GM12865 (cell line): ENCODE measurements around the gene CLCN6.

ENCODE experiments used
- DNase-seq: peaks from one replicate; pipeline ENCODE4 v3.0.0; 2010; ENCODE audit warnings: low read depth
- H3K4me3 ChIP-seq: 2 replicates; pipeline ENCODE4 v1.5.1; 2011; ENCODE audit warnings: mild to moderate bottlenecking, low read depth, low read length, control low read depth
- TF ChIP-seq, protein P1 (sequence below): IDR thresholded peaks from 2 replicates; pipeline ENCODE4 v1.5.1; 2011; ENCODE audit warnings: low read length, control low read depth, low read depth, inconsistent platforms; ENCODE audit not compliant: insufficient read depth; ENCODE audit errors: missing control alignments

CLCN6 gene

DNA sequence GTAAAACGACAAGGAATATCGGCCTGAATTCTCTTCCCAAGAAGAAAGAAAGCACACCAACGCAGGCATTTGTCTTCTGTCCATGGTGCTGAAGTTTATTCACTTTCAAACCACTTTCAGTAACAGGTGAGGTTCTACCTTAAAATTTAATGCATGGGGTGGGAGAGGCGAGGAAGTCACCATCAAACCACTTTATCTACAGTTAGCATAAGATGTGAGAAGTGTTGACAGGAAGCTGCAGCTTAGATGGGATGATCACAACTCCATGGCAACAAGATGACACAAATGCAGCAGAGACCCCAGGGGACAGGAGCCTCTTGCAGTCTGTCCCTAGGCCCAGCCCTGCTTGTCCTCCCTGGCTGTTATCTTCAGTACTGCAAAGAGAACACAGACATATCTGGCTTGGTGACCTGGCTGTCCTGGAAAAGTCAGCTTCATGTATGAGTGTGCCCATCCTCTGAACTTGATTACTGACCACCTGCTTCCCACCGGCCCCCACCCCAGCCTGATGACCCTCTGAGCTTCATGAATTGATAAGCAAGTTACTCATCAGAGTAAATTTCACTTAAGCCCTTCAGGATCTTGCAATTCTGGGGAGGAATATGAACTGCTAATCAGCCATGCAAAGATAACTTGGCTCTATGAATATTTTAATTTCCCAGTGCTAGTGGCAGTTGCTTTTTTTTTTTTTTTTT lies 39.8 kb downstream of the CLCN6 start:
- no peak overlapping the region for H3K4me3 ChIP-seq
- no peak for DNase-seq
- TF ChIP-seq, protein P1, sequence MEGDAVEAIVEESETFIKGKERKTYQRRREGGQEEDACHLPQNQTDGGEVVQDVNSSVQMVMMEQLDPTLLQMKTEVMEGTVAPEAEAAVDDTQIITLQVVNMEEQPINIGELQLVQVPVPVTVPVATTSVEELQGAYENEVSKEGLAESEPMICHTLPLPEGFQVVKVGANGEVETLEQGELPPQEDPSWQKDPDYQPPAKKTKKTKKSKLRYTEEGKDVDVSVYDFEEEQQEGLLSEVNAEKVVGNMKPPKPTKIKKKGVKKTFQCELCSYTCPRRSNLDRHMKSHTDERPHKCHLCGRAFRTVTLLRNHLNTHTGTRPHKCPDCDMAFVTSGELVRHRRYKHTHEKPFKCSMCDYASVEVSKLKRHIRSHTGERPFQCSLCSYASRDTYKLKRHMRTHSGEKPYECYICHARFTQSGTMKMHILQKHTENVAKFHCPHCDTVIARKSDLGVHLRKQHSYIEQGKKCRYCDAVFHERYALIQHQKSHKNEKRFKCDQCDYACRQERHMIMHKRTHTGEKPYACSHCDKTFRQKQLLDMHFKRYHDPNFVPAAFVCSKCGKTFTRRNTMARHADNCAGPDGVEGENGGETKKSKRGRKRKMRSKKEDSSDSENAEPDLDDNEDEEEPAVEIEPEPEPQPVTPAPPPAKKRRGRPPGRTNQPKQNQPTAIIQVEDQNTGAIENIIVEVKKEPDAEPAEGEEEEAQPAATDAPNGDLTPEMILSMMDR: no peak

DNA sequence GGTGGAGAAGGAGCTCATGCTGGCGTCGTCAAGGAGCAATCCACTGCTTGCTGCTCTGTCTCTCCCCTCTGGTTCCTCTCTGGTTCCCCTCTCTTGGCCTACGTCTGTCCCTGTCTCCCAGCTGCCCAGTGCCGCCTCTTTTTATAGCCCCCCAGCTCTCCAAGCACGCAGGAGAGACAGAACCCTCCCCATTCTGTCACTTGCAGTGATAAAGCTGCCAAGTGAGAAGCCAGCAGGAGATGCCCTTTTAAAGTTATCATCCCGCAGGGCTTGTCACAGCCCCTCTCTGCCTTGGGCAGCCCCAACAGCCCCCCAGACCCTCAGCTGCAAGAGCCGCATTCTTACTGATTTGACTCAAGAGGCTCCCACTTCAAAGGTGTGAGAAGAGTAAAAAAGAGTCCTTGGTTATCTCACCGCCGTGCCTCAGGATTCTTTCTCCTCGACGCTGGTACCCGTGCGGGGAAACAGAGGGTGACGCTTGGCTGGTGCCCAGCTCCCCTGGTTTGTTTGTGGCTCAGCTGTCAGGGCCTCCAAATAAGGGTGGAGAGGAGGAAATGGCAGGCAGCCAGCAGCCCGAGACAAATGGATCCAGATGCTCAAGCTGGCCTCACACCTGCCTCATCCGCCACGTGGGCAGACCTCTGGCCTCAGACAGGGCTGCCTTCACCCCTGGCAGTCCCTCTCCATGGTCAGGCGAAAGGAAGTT lies 41.8 kb downstream of the CLCN6 start, which contains the start of gene NPPA:
Gene NPPA, minus strand, starts transcription at position 117 of the 706 bp plus-strand sequence. Its CDS starts 99 bp downstream, at position 18.
- H3K4me3 ChIP-seq: no peak within 1 kb of the TSS
- TF ChIP-seq, protein P1: no peak
- no peak for DNase-seq

DNA sequence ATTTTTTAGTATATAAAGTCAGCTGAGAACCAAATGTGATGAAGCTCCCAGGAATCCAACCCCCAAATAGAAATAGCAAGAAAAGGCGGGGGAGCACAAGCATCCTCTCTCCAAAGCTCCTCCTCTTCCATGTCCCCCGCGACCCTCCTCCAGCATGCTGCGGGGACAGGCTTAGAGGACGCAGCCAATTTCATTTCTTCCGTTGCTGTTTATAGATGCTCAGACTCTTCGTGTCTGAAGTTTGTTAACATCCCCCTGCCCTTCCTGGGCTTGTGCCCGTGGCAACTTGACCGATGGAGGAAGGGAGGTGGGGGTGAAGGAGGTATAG lies 42.3 kb downstream of the CLCN6 start:
- DNase-seq: no peak
- no peak overlapping the region for H3K4me3 ChIP-seq
- TF ChIP-seq, protein P1: no peak

DNA sequence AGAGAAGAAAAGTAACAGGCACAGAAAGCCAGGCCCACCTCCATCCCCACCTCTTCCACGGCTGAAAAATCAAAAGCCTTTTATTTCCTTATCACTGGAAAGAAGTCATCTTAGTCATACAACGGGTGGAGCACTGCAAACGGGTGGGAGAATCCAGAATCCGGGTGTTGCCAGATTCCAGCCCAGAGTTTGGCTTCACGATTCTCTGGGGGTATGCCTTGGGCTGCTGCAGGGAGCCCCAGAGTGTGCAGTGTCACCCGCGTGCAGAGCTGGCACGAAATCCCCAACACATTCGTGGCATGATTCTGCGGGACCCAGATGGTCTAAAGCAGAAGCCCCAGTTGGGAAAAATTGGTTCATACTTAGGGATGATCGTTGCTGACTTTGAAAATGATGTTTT lies 44.2 kb downstream of the CLCN6 start:
- no peak for DNase-seq
- TF ChIP-seq, protein P1: no peak
- no peak overlapping the region for H3K4me3 ChIP-seq

DNA sequence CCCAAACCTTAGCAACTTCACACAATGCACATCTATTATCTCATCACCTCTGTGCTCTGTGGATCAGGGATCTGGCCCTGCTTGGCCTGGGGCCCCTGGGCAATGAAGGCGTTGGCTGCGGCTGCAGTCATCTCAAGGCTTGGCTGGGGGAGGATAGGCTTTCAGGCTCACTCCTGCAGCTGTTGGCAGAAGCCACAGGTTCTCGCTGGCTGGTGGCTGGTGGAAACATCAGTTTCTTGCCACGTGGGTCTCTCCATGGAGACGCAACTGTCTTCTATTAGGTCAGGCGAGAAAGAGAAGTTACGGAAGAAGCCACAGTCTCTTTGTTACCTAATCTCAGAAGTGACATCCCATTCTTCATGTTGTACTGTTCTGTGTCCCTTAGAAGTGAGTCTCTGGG lies 45.2 kb downstream of the CLCN6 start:
- DNase-seq: no peak
- TF ChIP-seq, protein P1: no peak

DNA sequence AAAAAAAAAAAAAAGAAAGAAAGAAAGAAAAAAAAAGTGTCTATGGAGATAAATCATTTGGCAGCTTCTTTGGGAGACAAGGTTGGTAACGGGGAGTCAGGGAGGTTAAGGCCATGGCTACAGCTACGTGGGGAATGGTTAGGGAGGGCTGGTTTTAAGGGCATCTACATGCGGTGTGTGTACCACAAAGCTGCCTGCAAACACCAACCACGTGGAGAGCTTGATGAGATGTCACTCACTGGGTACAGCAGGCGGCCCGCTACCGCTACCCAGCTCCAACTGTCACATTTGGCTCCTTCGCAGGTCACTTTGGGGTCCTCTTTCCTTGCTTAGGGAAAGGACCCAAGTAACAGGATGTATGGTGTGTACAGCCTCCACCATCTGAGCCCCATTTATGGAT lies 48.5 kb downstream of the CLCN6 start:
- no peak for DNase-seq
- no peak overlapping the region for H3K4me3 ChIP-seq
- TF ChIP-seq, protein P1: no peak

More for the DNA sequence above, 45.2 kb downstream of the CLCN6 start:
- no peak overlapping the region for H3K4me3 ChIP-seq
